K562 (cell line): Measurements from ENCODE around the gene WNT7B.

ENCODE experiments used
- E2F3 ChIP-seq: fragments of 250-450 bp; sonication (Bioruptor Pico); IDR thresholded peaks from 2 replicates; pipeline ENCODE4 v1.4.0; 2020; ENCODE audit warnings: mild to moderate bottlenecking
- FOXJ2 ChIP-seq: fragments of 200-800 bp; sonication (Bioruptor generic); IDR thresholded peaks from 2 replicates; pipeline ENCODE4 v1.6.1; 2016; ENCODE audit warnings: missing genetic modification characterization, missing compliant biosample characterization
- PHF21A ChIP-seq: fragments of 450-650 bp; IDR thresholded peaks from 2 replicates; pipeline ENCODE4 v1.6.1; 2017; ENCODE audit warnings: low read depth, borderline replicate concordance
- RAD21 ChIP-seq, 2 experiments: fragments of 250-450 bp in 1 of 2; fragments of 450-650 bp in 1 of 2; sonication (Bioruptor Pico) in 1 of 2; formaldehyde crosslinking in 1 of 2; IDR thresholded peaks in 1 of 2; conservative IDR thresholded peaks in 1 of 2; 2 replicates each; pipeline versions ENCODE4 v1.4.0 to v1.8.0; 2020 to 2022; ENCODE audit warnings: mild to moderate bottlenecking in 2 of 2, moderate library complexity in 1 of 2
- SRSF9 ChIP-seq: fragments of 200-400 bp; formaldehyde crosslinking; IDR thresholded peaks from 2 replicates; pipeline ENCODE4 v1.6.1; 2017; ENCODE audit warnings: low read depth, low read length, borderline replicate concordance
- STAG1 ChIP-seq: sonication (generic); formaldehyde crosslinking; IDR thresholded peaks from 2 replicates; pipeline ENCODE4 v1.5.0; 2020; ENCODE audit warnings: missing genetic modification reagents, borderline replicate concordance
- U2AF1 ChIP-seq: fragments of 200-400 bp; formaldehyde crosslinking; optimal IDR thresholded peaks from 2 replicates; pipeline ENCODE3; 2017; ENCODE audit warnings: mild to moderate bottlenecking, low read depth, low read length, moderate library complexity
- ZNF23 ChIP-seq: fragments of 250-450 bp; sonication (Bioruptor Pico); IDR thresholded peaks from 2 replicates; pipeline ENCODE4 v1.4.0; 2020; ENCODE audit warnings: mild to moderate bottlenecking
- ZNF436 ChIP-seq: fragments of 250-450, 450-650 bp; sonication (Bioruptor Pico); formaldehyde crosslinking; IDR thresholded peaks from 2 replicates; pipeline ENCODE4 v1.7.0; 2020; ENCODE audit warnings: mild to moderate bottlenecking
- TF ChIP-seq, protein P1 (sequence below), 3 experiments: IDR thresholded peaks in 2 of 3; conservative IDR thresholded peaks in 1 of 3; 2 replicates each; pipeline ENCODE4 v1.5.1; 2011 to 2012; ENCODE audit warnings: low read length in 3 of 3, mild to moderate bottlenecking in 3 of 3, control low read depth in 2 of 3, improper control_type of control experiment in 1 of 3, inconsistent platforms in 1 of 3, low read depth in 1 of 3, mixed read lengths in 1 of 3, moderate library complexity in 1 of 3; ENCODE audit not compliant: insufficient read depth in 2 of 3
- TF ChIP-seq, protein P2 (sequence below): sonication (generic); formaldehyde crosslinking; IDR thresholded peaks from 2 replicates; pipeline ENCODE4 v1.8.0; 2022; ENCODE audit warnings: mild to moderate bottlenecking, low read depth, missing genetic modification reagents
- TF ChIP-seq, protein P3 (sequence below): fragments of 450-650 bp; IDR thresholded peaks from 2 replicates; pipeline ENCODE4 v1.6.1; 2016

DNA sequence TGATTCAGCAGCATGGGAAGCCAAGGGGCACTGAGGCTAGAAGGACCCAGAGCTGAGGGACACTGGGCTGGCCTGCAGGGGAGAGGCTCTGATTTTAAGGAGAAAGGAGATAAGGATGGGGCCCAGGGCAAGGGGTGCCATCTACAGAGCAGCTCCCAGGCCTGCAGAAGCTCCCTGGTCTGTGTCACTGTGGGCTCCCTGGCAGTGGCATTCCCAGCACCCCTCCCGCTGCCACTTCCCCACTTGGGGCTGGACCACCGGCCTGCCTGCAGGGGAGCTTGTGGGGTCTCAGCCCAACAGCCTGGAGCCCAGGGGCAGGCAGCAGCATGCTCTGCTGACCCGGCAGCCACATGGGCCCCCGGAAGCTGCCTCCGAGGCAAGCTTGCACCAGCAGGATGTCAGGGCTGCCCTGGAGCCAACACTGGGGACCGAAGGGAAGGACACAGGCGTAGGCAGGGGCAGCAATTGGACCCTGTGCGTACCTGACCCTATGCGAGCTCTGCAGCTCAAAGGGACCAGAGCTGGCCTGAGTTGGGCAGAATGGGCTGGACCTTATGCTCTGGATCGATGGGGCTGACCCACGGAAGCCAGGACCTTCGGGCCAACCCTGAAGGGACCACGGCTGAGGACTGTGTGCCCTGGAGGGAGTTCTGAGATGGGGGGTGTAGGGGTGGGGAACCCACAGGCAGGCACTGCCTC, 35.4 kb upstream of the WNT7B start:
- TF ChIP-seq, protein P1, sequence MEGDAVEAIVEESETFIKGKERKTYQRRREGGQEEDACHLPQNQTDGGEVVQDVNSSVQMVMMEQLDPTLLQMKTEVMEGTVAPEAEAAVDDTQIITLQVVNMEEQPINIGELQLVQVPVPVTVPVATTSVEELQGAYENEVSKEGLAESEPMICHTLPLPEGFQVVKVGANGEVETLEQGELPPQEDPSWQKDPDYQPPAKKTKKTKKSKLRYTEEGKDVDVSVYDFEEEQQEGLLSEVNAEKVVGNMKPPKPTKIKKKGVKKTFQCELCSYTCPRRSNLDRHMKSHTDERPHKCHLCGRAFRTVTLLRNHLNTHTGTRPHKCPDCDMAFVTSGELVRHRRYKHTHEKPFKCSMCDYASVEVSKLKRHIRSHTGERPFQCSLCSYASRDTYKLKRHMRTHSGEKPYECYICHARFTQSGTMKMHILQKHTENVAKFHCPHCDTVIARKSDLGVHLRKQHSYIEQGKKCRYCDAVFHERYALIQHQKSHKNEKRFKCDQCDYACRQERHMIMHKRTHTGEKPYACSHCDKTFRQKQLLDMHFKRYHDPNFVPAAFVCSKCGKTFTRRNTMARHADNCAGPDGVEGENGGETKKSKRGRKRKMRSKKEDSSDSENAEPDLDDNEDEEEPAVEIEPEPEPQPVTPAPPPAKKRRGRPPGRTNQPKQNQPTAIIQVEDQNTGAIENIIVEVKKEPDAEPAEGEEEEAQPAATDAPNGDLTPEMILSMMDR (IDR thresholded peaks at IDR 0.05 in 2 of 3, conservative IDR thresholded peaks at IDR 0.05 in 1 of 3; ENCODE audit: insufficient read depth in 2 of 3, low read depth in 1 of 3, low read length in 3 of 3): no peak
- TF ChIP-seq E2F3 (no peak), ZNF23 (CRISPR knock-in tag) (no peak), ZNF436 (CRISPR knock-in tag) (no peak), RAD21 (CRISPR knock-in tag; conservative IDR thresholded peaks at IDR 0.05 in 1 of 2, IDR thresholded peaks at IDR 0.05 in 1 of 2) (no peak), PHF21A (no peak), U2AF1 (no peak), SRSF9 (no peak), STAG1 (CRISPR knock-in tag) (no peak), FOXJ2 (tag) (no peak)
- TF ChIP-seq, protein P2, sequence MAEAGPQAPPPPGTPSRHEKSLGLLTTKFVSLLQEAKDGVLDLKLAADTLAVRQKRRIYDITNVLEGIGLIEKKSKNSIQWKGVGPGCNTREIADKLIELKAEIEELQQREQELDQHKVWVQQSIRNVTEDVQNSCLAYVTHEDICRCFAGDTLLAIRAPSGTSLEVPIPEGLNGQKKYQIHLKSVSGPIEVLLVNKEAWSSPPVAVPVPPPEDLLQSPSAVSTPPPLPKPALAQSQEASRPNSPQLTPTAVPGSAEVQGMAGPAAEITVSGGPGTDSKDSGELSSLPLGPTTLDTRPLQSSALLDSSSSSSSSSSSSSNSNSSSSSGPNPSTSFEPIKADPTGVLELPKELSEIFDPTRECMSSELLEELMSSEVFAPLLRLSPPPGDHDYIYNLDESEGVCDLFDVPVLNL (CRISPR knock-in tag): no peak
- TF ChIP-seq, protein P3, sequence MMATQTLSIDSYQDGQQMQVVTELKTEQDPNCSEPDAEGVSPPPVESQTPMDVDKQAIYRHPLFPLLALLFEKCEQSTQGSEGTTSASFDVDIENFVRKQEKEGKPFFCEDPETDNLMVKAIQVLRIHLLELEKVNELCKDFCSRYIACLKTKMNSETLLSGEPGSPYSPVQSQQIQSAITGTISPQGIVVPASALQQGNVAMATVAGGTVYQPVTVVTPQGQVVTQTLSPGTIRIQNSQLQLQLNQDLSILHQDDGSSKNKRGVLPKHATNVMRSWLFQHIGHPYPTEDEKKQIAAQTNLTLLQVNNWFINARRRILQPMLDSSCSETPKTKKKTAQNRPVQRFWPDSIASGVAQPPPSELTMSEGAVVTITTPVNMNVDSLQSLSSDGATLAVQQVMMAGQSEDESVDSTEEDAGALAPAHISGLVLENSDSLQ: no peak
